SK-N-MC (cell line): ENCODE results near the gene UGT2B7.

Source experiments
- EZH2 ChIP-seq: fragments of 200-600 bp; sonication (generic); IDR thresholded peaks from one replicate; pipeline ENCODE4 v1.6.1; 2017; ENCODE audit warnings: antibody characterized with exemption
- POLR2AphosphoS5 ChIP-seq: IDR thresholded peaks from 2 replicates; pipeline ENCODE4 v1.6.1; 2012; ENCODE audit warnings: mild to moderate bottlenecking, low read depth, low read length, borderline replicate concordance

GRCh38 chr4:69092190-69092589 is 4.1 kb upstream of the UGT2B7 start:
- TF ChIP-seq EZH2 (no peak), POLR2AphosphoS5 (no peak)
